Measurements from ENCODE around the gene C1orf122.
"Not testable (repeated sequence)": the region's sequence is repeated elsewhere in the genome, so short reads cannot be mapped to it uniquely, and the experiment has no call there.

The C1orf122 gene

DNA sequence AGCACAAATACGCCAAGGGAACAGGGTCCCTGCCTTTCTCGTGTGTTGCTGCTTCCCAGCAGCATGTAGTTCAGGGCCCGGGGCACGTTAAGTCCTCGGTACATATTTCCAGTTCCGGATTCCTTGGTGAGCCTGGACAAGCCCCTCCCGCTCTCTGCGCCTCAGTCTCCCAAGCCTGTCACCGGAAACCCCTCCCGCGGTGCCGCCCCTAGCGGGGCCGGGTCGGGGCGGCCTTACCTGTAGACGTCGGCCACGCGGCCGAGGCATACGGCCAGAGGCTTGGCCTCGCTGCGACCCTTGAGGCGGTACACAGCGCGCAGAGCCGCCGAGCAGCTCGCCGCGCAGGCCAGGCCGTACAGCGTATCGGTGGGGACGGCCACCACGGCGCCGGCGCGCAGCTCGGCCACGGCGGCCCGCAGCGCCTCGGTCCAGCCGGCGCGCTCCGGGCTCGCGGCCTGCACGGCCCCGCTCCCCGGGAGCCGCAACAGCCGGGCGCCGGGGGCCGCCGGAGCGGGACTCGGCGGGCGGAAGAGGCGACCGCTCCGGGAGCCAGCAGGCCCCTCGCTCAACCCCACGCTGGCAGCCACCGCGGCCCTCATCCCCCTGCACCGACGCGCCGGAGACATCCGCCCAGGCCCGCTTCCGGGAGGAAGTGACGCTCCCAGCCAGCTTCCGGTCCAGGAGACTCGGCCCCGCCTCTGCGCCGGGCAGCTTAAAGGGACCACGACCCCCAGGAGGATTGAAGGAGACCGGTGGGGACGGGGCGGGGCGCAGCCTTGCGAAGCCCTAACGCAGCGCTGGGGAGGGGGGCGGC, at the start of gene C1orf122, which contains the start of gene YRDC:
Gene C1orf122, plus strand, starts transcription at position 236 of the 814 bp plus-strand sequence. CDS start 615 bp downstream, outside the sequence.
Gene YRDC, minus strand, starts transcription at position 654 of the 814 bp plus-strand sequence. Its CDS starts 28 bp downstream, at position 626.
- H3K4me1 ChIP-seq (ENCODE audit: control insufficient read depth, insufficient read depth, low read length, unreplicated experiment) = peaks cover 24% of the 10 kb centered on the region
- peak within 1 kb of the TSS; percentile 52 for H2AFZ ChIP-seq (ENCODE audit: low read length, unreplicated experiment)

DNA sequence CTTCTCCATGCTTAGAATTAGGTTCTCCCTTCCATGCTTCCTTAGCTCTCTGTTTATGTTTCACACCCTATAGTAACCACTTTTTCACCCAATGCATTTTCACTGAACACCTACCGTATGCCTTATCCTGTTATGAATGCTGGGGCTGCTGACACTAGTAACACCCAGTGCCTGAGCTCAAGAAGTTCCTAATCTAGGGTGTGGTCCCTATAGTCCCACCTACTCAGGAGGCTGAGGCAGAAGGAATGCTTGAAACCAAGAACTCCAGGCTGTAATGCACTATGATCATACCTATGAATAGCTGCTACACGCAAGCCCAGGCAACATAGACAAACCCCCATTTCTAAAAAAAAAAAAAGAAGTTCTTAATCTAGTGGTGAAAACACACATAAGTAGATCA, 48.1 kb upstream of the C1orf122 start:
- no peaks in the 10 kb centered on the region for H3K36me3 ChIP-seq (ENCODE audit: insufficient read depth, low read length)
- H3K4me1 ChIP-seq (ENCODE audit: control insufficient read depth, insufficient read depth, low read length, unreplicated experiment) = no peaks in the 10 kb centered on the region
- H3K27me3 ChIP-seq (ENCODE audit: insufficient read depth, low read length) = peaks cover 97% of the 10 kb centered on the region
- H2AFZ ChIP-seq (ENCODE audit: low read length, unreplicated experiment) = no peak overlapping the region
- no peak overlapping the region for H3K27ac ChIP-seq (ENCODE audit: low read depth, low read length)
- H3K4me3 ChIP-seq (ENCODE audit: low read depth, low read length) = no peak overlapping the region
- no peaks in the 10 kb centered on the region for H3K79me2 ChIP-seq (ENCODE audit: control insufficient read depth, insufficient read depth, low read length, unreplicated experiment)

More for the DNA sequence above, at the start of gene C1orf122, which contains the start of gene YRDC:
- peak within 1 kb of the TSS; percentile 59 for H3K27ac ChIP-seq (ENCODE audit: low read depth, low read length)
- peak within 1 kb of the TSS; percentile 98 for H3K4me3 ChIP-seq (ENCODE audit: low read depth, low read length)
- H3K27me3 ChIP-seq (ENCODE audit: insufficient read depth, low read length) = no peaks in the 10 kb centered on the region
- H3K79me2 ChIP-seq (ENCODE audit: control insufficient read depth, insufficient read depth, low read length, unreplicated experiment) = peaks cover 28% of the 10 kb centered on the region
- peaks cover 21% of the 10 kb centered on the region for H3K36me3 ChIP-seq (ENCODE audit: insufficient read depth, low read length)

DNA sequence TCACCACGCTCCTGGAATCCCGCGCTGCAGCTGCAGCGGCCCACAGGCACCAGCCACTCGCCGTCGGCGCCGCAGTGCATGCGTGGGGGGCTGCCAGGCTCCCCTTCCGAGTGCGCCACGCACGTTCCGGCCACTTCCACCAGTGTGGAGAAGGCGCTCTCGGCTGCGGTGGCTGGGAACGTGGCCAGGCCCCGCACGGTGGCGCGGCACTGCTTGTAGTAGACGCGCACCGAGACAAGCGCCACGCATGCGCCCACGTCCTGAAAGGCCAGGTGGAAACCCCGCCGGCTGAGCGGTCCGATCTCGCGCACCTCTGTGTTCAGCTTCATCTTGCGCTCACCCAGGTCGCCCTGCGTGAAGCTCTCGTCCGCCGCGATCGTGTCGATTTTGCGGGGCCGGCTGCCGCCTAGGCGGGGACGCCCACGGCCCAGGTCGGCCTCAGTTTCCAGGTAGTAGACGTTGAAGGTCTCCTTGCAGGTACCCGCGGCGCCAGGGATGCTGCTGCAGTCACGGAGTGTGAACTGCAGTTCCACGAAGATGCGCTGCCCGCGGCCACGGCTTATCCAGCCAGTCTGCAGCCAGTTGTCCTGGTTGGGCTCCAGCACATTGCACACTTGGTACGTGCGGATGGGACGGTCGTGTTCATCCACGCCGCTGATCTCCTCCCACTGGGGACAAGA, 46.0 kb upstream of the C1orf122 start:
- no peaks in the 10 kb centered on the region for H3K36me3 ChIP-seq (ENCODE audit: insufficient read depth, low read length)
- no peaks in the 10 kb centered on the region for H3K4me1 ChIP-seq (ENCODE audit: control insufficient read depth, insufficient read depth, low read length, unreplicated experiment)
- no peak overlapping the region for H3K27ac ChIP-seq (ENCODE audit: low read depth, low read length)
- peaks cover 97% of the 10 kb centered on the region for H3K27me3 ChIP-seq (ENCODE audit: insufficient read depth, low read length)
- H3K4me3 ChIP-seq (ENCODE audit: low read depth, low read length) = no peak overlapping the region
- H2AFZ ChIP-seq (ENCODE audit: low read length, unreplicated experiment) = no peak overlapping the region
- H3K79me2 ChIP-seq (ENCODE audit: control insufficient read depth, insufficient read depth, low read length, unreplicated experiment) = no peaks in the 10 kb centered on the region

- Histone ChIP-seq H3K27me3 (ENCODE audit: insufficient read depth, low read length) (peaks cover 97% of the 10 kb centered on the region), H2AFZ (ENCODE audit: low read length, unreplicated experiment) (no peak overlapping the region), H3K36me3 (ENCODE audit: insufficient read depth, low read length) (no peaks in the 10 kb centered on the region), H3K79me2 (ENCODE audit: control insufficient read depth, insufficient read depth, low read length, unreplicated experiment) (no peaks in the 10 kb centered on the region), H3K4me3 (ENCODE audit: low read depth, low read length) (no peak overlapping the region), H3K4me1 (ENCODE audit: control insufficient read depth, insufficient read depth, low read length, unreplicated experiment) (no peaks in the 10 kb centered on the region), H3K27ac (ENCODE audit: low read depth, low read length) (no peak overlapping the region)
Observed at GRCh38 chr1:37762516-37762915, 45.1 kb upstream of the C1orf122 start.

DNA sequence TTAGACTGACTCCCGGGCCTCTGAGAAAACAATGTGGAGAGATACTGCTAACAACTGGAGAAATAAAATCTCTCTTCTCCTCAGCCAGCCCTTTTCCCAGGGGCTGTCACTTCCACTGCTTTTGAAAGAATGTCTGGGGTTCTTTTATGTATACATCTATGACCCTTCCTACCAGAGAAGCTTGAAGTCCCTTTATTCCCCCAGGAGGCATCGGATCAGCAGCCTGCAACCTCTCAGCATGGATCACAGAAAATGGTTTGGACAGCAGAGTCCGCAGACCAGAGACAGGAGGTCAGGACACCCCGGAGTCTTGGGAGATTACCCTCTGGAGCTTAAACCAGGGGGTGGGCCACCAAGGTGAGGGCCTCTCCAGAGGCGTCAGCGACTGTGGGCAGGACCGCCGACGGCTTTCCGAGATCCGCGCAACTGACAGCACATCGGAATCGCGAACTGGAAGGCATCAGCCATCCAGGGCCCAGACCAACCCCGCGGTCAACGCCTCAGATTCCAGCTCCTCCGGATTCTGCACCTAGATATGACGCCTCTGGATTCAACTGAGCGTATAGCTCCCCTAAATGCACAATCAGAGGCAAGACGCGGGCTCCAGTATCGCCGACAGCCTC, 43.7 kb upstream of the C1orf122 start:
- no peaks in the 10 kb centered on the region for H3K36me3 ChIP-seq (ENCODE audit: insufficient read depth, low read length)
- no peak overlapping the region for H3K27ac ChIP-seq (ENCODE audit: low read depth, low read length)
- H2AFZ ChIP-seq (ENCODE audit: low read length, unreplicated experiment) = no peak overlapping the region
- peaks cover 97% of the 10 kb centered on the region for H3K27me3 ChIP-seq (ENCODE audit: insufficient read depth, low read length)
- H3K79me2 ChIP-seq (ENCODE audit: control insufficient read depth, insufficient read depth, low read length, unreplicated experiment) = no peaks in the 10 kb centered on the region
- H3K4me3 ChIP-seq (ENCODE audit: low read depth, low read length) = no peak overlapping the region
- H3K4me1 ChIP-seq (ENCODE audit: control insufficient read depth, insufficient read depth, low read length, unreplicated experiment) = no peaks in the 10 kb centered on the region

GRCh38 chr1:37764414-37764825, 43.2 kb upstream of the C1orf122 start:
- no peaks in the 10 kb centered on the region for H3K79me2 ChIP-seq (ENCODE audit: control insufficient read depth, insufficient read depth, low read length, unreplicated experiment)
- H3K27me3 ChIP-seq (ENCODE audit: insufficient read depth, low read length) = peaks cover 97% of the 10 kb centered on the region
- H3K4me3 ChIP-seq (ENCODE audit: low read depth, low read length) = no peak overlapping the region
- no peak overlapping the region for H2AFZ ChIP-seq (ENCODE audit: low read length, unreplicated experiment)
- no peaks in the 10 kb centered on the region for H3K4me1 ChIP-seq (ENCODE audit: control insufficient read depth, insufficient read depth, low read length, unreplicated experiment)
- no peak overlapping the region for H3K27ac ChIP-seq (ENCODE audit: low read depth, low read length)
- no peaks in the 10 kb centered on the region for H3K36me3 ChIP-seq (ENCODE audit: insufficient read depth, low read length)

- Histone ChIP-seq H3K36me3 (ENCODE audit: insufficient read depth, low read length) (no peaks in the 10 kb centered on the region), H3K4me1 (ENCODE audit: control insufficient read depth, insufficient read depth, low read length, unreplicated experiment) (no peaks in the 10 kb centered on the region), H3K27ac (ENCODE audit: low read depth, low read length) (no peak within 1 kb of the TSS), H3K27me3 (ENCODE audit: insufficient read depth, low read length) (peaks cover 95% of the 10 kb centered on the region), H2AFZ (ENCODE audit: low read length, unreplicated experiment) (no peak within 1 kb of the TSS), H3K79me2 (ENCODE audit: control insufficient read depth, insufficient read depth, low read length, unreplicated experiment) (no peaks in the 10 kb centered on the region), H3K4me3 (ENCODE audit: low read depth, low read length) (no peak within 1 kb of the TSS)
Observed at GRCh38 chr1:37764888-37765441, 42.6 kb upstream of the C1orf122 start, which contains the start of gene EPHA10. TSS of gene EPHA10 (minus strand) at chr1:37765120. CDS start at chr1:37765066, 54 bp downstream.

DNA sequence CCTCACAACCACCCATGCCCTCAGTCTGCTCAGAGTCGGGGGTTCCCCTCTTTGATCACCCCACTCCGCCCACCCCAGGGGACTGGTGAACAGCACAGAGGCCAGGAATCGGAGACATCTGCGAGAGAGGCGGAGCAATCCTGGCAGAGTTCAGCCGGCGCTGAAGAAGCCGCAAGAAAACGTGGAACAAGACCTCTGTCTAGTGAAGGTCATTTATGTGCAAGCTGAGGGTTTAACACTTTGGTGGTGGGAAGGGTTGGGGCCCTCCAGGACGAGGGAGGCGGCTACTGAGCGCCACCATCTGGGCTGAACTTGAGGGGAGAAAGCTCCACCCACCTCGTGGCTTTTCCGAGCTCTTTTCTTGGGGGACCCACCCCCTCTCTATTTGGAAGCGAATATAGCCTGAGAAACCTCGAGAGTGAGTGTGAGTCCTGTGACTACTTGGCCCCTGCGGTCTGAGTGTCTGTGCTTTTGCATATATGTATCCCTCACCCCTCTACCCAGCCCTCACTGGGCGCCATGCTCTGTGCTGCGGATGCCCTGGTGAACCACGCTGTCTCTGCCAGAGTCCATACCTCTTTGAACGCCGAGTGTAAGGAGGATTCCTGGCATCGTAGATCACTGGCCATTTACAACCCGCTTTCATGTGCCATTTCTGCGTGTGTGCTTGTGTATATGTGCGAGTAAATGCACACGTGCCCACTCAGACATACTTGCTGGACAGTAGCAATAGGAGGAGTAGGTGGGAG, 41.5 kb upstream of the C1orf122 start:
- Histone ChIP-seq H3K27me3 (ENCODE audit: insufficient read depth, low read length) (peaks cover 96% of the 10 kb centered on the region), H3K79me2 (ENCODE audit: control insufficient read depth, insufficient read depth, low read length, unreplicated experiment) (no peaks in the 10 kb centered on the region), H3K4me3 (ENCODE audit: low read depth, low read length) (no peak overlapping the region), H3K36me3 (ENCODE audit: insufficient read depth, low read length) (no peaks in the 10 kb centered on the region), H3K27ac (ENCODE audit: low read depth, low read length) (no peak overlapping the region), H3K4me1 (ENCODE audit: control insufficient read depth, insufficient read depth, low read length, unreplicated experiment) (no peaks in the 10 kb centered on the region), H2AFZ (ENCODE audit: low read length, unreplicated experiment) (no peak overlapping the region)

DNA sequence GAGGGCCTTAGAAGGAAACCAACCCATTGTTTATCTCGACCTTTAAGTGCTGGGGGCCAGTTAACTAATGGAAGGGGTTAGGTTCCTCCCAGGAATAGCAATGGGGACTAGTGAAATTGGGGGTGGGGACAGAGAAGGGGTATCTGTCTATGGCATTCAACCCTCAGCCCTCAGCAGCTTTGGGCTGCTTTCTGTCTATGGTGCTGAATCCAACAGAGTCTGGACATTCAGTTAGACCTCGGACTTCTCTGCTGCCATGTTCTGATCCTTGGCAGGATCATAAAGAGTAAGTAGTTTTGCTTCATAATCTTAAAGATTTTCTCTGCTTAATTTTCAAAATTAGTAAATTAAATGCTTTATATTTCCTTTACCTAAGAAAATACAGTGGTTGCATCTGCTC, 40.1 kb upstream of the C1orf122 start:
- no peaks in the 10 kb centered on the region for H3K4me1 ChIP-seq (ENCODE audit: control insufficient read depth, insufficient read depth, low read length, unreplicated experiment)
- peaks cover 83% of the 10 kb centered on the region for H3K27me3 ChIP-seq (ENCODE audit: insufficient read depth, low read length)
- H2AFZ ChIP-seq (ENCODE audit: low read length, unreplicated experiment) = no peak overlapping the region

GRCh38 chr1:37771440-37771839, 36.1 kb upstream of the C1orf122 start:
- H3K4me3 ChIP-seq (ENCODE audit: low read depth, low read length); H2AFZ ChIP-seq (ENCODE audit: low read length, unreplicated experiment); H3K36me3 ChIP-seq (ENCODE audit: insufficient read depth, low read length); H3K4me1 ChIP-seq (ENCODE audit: control insufficient read depth, insufficient read depth, low read length, unreplicated experiment); H3K79me2 ChIP-seq (ENCODE audit: control insufficient read depth, insufficient read depth, low read length, unreplicated experiment); H3K27ac ChIP-seq (ENCODE audit: low read depth, low read length): not testable (repeated sequence)
- peaks cover 65% of the 10 kb centered on the region for H3K27me3 ChIP-seq (ENCODE audit: insufficient read depth, low read length)

More for the DNA sequence above, 40.1 kb upstream of the C1orf122 start:
- no peaks in the 10 kb centered on the region for H3K79me2 ChIP-seq (ENCODE audit: control insufficient read depth, insufficient read depth, low read length, unreplicated experiment)
- H3K36me3 ChIP-seq (ENCODE audit: insufficient read depth, low read length) = no peaks in the 10 kb centered on the region
- no peak overlapping the region for H3K27ac ChIP-seq (ENCODE audit: low read depth, low read length)
- no peak overlapping the region for H3K4me3 ChIP-seq (ENCODE audit: low read depth, low read length)
